Stomach (tissue), 9 donors: Measurements from ENCODE around the gene GRIA3. TPM values are rescaled to one million over a fixed set of nuclear protein-coding genes. Genes with fewer than 3 reads are reported as not detected.

ENCODE experiments used
- DNase-seq, 2 donors: peaks; one replicate each; pipeline versions ENCODE4 v3.0.0 to v3.0.0-alpha.2; 2013 to 2019
- H3K27ac ChIP-seq, 5 donors: fragments of 200-600 bp in 4 of 5; sonication (generic) in 4 of 5; one replicate each; pipeline ENCODE4 v1.5.1; 2013 to 2019; ENCODE audit warnings: mild to moderate bottlenecking in 1 of 5, moderate library complexity in 1 of 5
- H3K27me3 ChIP-seq, 3 donors: fragments of 200-600 bp; sonication (generic); one replicate each; pipeline ENCODE4 v1.5.1; 2017 to 2019; ENCODE audit warnings: mixed run types in 1 of 3
- H3K36me3 ChIP-seq, 4 donors: fragments of 200-600 bp; sonication (generic); 1 replicate in 3 of 4; 2 replicates in 1 of 4; pipeline ENCODE4 v1.5.1; 2016 to 2019
- H3K4me1 ChIP-seq, 4 donors: fragments of 200-600 bp; sonication (generic); one replicate each; pipeline ENCODE4 v1.5.1; 2016 to 2019
- H3K4me3 ChIP-seq, 4 donors: fragments of 200-600 bp; sonication (generic) in 3 of 4; one replicate each; pipeline ENCODE4 v1.5.1; 2016 to 2019; ENCODE audit warnings: mild to moderate bottlenecking in 1 of 4
- H3K9me3 ChIP-seq, 4 donors: fragments of 200-600 bp; sonication (generic); one replicate each; pipeline ENCODE4 v1.5.1; 2016 to 2019
- CTCF ChIP-seq, 7 experiments: fragments of 450-650 bp in 4 of 7; fragments of 200-600 bp in 3 of 7; sonication (generic) in 3 of 7; IDR thresholded peaks; one replicate each; pipeline ENCODE4 v1.5.1; 2016 to 2019; ENCODE audit warnings: antibody characterized with exemption in 7 of 7, control low read depth in 2 of 7, mild to moderate bottlenecking in 1 of 7
- EP300 ChIP-seq: sonication (generic); formaldehyde crosslinking; IDR thresholded peaks from one replicate; pipeline ENCODE4 v1.6.1; 2017; ENCODE audit warnings: antibody characterized with exemption
- POLR2A ChIP-seq, 4 donors: fragments of 450-650 bp; IDR thresholded peaks; one replicate each; pipeline ENCODE4 v1.6.1; 2016; ENCODE audit warnings: antibody characterized with exemption in 4 of 4, control low read depth in 2 of 4, mild to moderate bottlenecking in 1 of 4, moderate library complexity in 1 of 4
- POLR2AphosphoS5 ChIP-seq, 3 donors: sonication (generic); formaldehyde crosslinking; IDR thresholded peaks; one replicate each; pipeline ENCODE4 v1.6.1; 2016; ENCODE audit warnings: antibody characterized with exemption in 3 of 3
- WGBS, 5 donors: extraction: QIAGEN DNeasy Blood & Tissue Kit in 3 of 5; methylation state at CpG; one replicate each; pipeline versions ENCODE4 v1.1.5 to v1.1.7; 2013 to 2018; 5-methylcytosine and 5-hydroxymethylcytosine counted together
- intact Hi-C: fragments of 100-400 bp; cut with DNase I; formaldehyde crosslinking; loops from one replicate; pipeline ENCODE4 v1.15.1; 2023; ENCODE audit warnings: low total_unique reads
- polyA plus RNA-seq, 3 donors: library from polyadenylated mRNA; stranded (reverse); fragments of 200-250 nt; gene quantifications; one replicate each; pipeline ENCODE4 v1.2.3, GENCODE V29; 2013
- total RNA-seq, 5 donors: library from RNA; depleted of rRNA; stranded (reverse); fragments of >200 nt; gene quantifications; one replicate each; pipeline versions ENCODE4 v1.1.0 to v1.2.3, GENCODE V29; 2014 to 2016
- donor health status: healthy with polysubstance abuse.
- donor health status: Bipolar disorder and iron deficiency.
- donor health status: healthy.

Gene GRIA3
- total and polyA plus RNA-seq, 8 donors: 0.87 to 4.7 (median 2.1) TPM; not detected in 3

GRCh38 chrX:123217077-123217476 lies 33.0 kb downstream of the GRIA3 start:
- Histone ChIP-seq H3K27me3 (no peaks in the 10 kb centered on the region), H3K36me3 (no peaks in the 10 kb centered on the region), H3K4me3 (no peak overlapping the region), H3K9me3 (no peaks in the 10 kb centered on the region), H3K4me1 (no peaks in the 10 kb centered on the region), H3K27ac (no peak overlapping the region)
- DNase-seq: no peak
- 48 to 64% (median 61%) methylated on average over 2 of the region's 2 CpGs for WGBS, 5 donors
- intact Hi-C loops: no loop called here
- TF ChIP-seq EP300 (no peak), CTCF (IDR thresholded peaks at IDR 0.05) (no peak), POLR2AphosphoS5 (IDR thresholded peaks at IDR 0.05) (no peak), POLR2A (IDR thresholded peaks at IDR 0.05) (no peak)

- H3K36me3 ChIP-seq: no peaks in the 10 kb centered on the region
- no peaks in the 10 kb centered on the region for H3K4me1 ChIP-seq
- H3K9me3 ChIP-seq: no peaks in the 10 kb centered on the region
- WGBS, 5 donors: 58 to 86% (median 83%) methylated on average over 2 of the region's 2 CpGs
- H3K27me3 ChIP-seq: no peaks in the 10 kb centered on the region
- no peak overlapping the region for H3K27ac ChIP-seq
- DNase-seq: no peak
- TF ChIP-seq EP300: no peak
- no peak for TF ChIP-seq POLR2AphosphoS5 (IDR thresholded peaks at IDR 0.05)
- no peak for TF ChIP-seq POLR2A (IDR thresholded peaks at IDR 0.05)
- no peak for TF ChIP-seq CTCF (IDR thresholded peaks at IDR 0.05)
- no peak overlapping the region for H3K4me3 ChIP-seq
- intact Hi-C loops: no loop called here
Measured at GRCh38 chrX:123217728-123218127, 33.6 kb downstream of the GRIA3 start.

GRCh38 chrX:123219916-123220315 lies 35.8 kb downstream of the GRIA3 start:
- DNase-seq: peak in 1 of 2 donors; percentile 35
- Histone ChIP-seq H3K9me3 (no peaks in the 10 kb centered on the region), H3K36me3 (no peaks in the 10 kb centered on the region), H3K27me3 (no peaks in the 10 kb centered on the region), H3K4me3 (no peak overlapping the region), H3K4me1 (no peaks in the 10 kb centered on the region), H3K27ac (no peak overlapping the region)
- TF ChIP-seq CTCF (IDR thresholded peaks at IDR 0.05) (no peak), POLR2A (IDR thresholded peaks at IDR 0.05) (no peak), EP300 (no peak), POLR2AphosphoS5 (IDR thresholded peaks at IDR 0.05) (no peak)
- intact Hi-C loops: no loop called here
- 25 to 47% (median 35%) methylated on average over 3 of the region's 3 CpGs; no CpG with 5 or more reads in 1 of the 5 donors for WGBS, 5 donors

GRCh38 chrX:123222920-123223319 lies 38.8 kb downstream of the GRIA3 start:
- Histone ChIP-seq H3K36me3 (no peaks in the 10 kb centered on the region), H3K27me3 (no peaks in the 10 kb centered on the region), H3K9me3 (no peaks in the 10 kb centered on the region), H3K4me3 (no peak overlapping the region), H3K4me1 (no peaks in the 10 kb centered on the region), H3K27ac (peak overlapping the region in 1 of 5 donors; percentile 12)
- peak in 1 of 2 donors; percentile 17 for DNase-seq
- no peak for TF ChIP-seq POLR2A (IDR thresholded peaks at IDR 0.05)
- TF ChIP-seq POLR2AphosphoS5 (IDR thresholded peaks at IDR 0.05): no peak
- no peak for TF ChIP-seq EP300
- no peak for TF ChIP-seq CTCF (IDR thresholded peaks at IDR 0.05)
- intact Hi-C loops: no loop called here
- 52 to 73% (median 61%) methylated on average over 5 of the region's 5 CpGs for WGBS, 5 donors
